Mesendoderm (in vitro differentiated cells): Measurements from ENCODE around the gene PIGZ.

Source experiments
- DNase-seq: peaks from one replicate; pipeline ENCODE4 v3.0.0; 2013
- H2AK5ac ChIP-seq: 2 replicates; pipeline ENCODE4 v1.6.1; 2013; ENCODE audit warnings: low read length, inconsistent platforms
- H2BK120ac ChIP-seq: 2 replicates; pipeline ENCODE4 v1.6.1; 2013; ENCODE audit warnings: low read depth, mild to moderate bottlenecking, low read length, moderate library complexity, mixed read lengths
- H2BK15ac ChIP-seq: replicated peaks from 2 replicates; pipeline ENCODE4 v1.6.1; 2013; ENCODE audit warnings: low read depth, mild to moderate bottlenecking, moderate library complexity
- H2BK5ac ChIP-seq: 2 replicates; pipeline ENCODE4 v1.6.1; 2013; ENCODE audit warnings: low read length, inconsistent platforms
- H3K18ac ChIP-seq: 2 replicates; pipeline ENCODE4 v1.6.1; 2013; ENCODE audit warnings: mild to moderate bottlenecking, low read length, mixed read lengths
- H3K23ac ChIP-seq: one replicate; pipeline ENCODE4 v1.6.1; 2013; ENCODE audit warnings: low read length
- H3K27ac ChIP-seq: 2 replicates; pipeline ENCODE4 v1.5.1; 2013; ENCODE audit warnings: low read depth, mild to moderate bottlenecking, inconsistent platforms, low read length, moderate library complexity
- H3K27me3 ChIP-seq: 2 replicates; pipeline ENCODE4 v1.6.1; 2013; ENCODE audit warnings: low read length, control low read depth, mild to moderate bottlenecking, inconsistent platforms; ENCODE audit not compliant: insufficient read depth, poor library complexity
- H3K36me3 ChIP-seq: 2 replicates; pipeline ENCODE4 v1.6.1; 2013; ENCODE audit warnings: low read length, inconsistent platforms; ENCODE audit not compliant: control insufficient read depth, insufficient read depth
- H3K4ac ChIP-seq: one replicate; pipeline ENCODE4 v1.6.1; 2013; ENCODE audit warnings: low read depth, mild to moderate bottlenecking, low read length, moderate library complexity
- H3K4me1 ChIP-seq: 2 replicates; pipeline ENCODE4 v1.6.1; 2013; ENCODE audit warnings: low read depth, low read length, inconsistent platforms; ENCODE audit not compliant: control insufficient read depth
- H3K4me2 ChIP-seq: 2 replicates; pipeline ENCODE4 v1.6.1; 2013; ENCODE audit warnings: low read length
- H3K4me3 ChIP-seq: 2 replicates; pipeline ENCODE4 v1.5.1; 2013; ENCODE audit warnings: mild to moderate bottlenecking, low read length
- H3K56ac ChIP-seq: one replicate; pipeline ENCODE4 v1.6.1; 2013; ENCODE audit warnings: low read length
- H3K79me1 ChIP-seq: 2 replicates; pipeline ENCODE4 v1.6.1; 2013; ENCODE audit warnings: low read length, inconsistent platforms
- H3K79me2 ChIP-seq: 2 replicates; pipeline ENCODE4 v1.6.1; 2013; ENCODE audit warnings: mild to moderate bottlenecking, low read length; ENCODE audit not compliant: control insufficient read depth, insufficient read depth
- H3K9ac ChIP-seq: 2 replicates; pipeline ENCODE4 v1.6.1; 2013; ENCODE audit warnings: low read length, inconsistent platforms
- H4K5ac ChIP-seq: one replicate; pipeline ENCODE4 v1.6.1; 2013; ENCODE audit warnings: low read length
- H4K8ac ChIP-seq: one replicate; pipeline ENCODE4 v1.6.1; 2013; ENCODE audit warnings: low read depth, mild to moderate bottlenecking, control low read depth, low read length, moderate library complexity
- WGBS: extraction: QIAGEN DNeasy Blood & Tissue Kit; methylation state at CpG from one replicate; pipeline ENCODE4 v1.1.7; 2013; ENCODE audit warnings: low lambda C conversion rate, missing lambda C conversion rate; ENCODE audit not compliant: insufficient coverage; ENCODE audit errors: extremely low coverage; 5-methylcytosine and 5-hydroxymethylcytosine counted together

The PIGZ gene

DNA sequence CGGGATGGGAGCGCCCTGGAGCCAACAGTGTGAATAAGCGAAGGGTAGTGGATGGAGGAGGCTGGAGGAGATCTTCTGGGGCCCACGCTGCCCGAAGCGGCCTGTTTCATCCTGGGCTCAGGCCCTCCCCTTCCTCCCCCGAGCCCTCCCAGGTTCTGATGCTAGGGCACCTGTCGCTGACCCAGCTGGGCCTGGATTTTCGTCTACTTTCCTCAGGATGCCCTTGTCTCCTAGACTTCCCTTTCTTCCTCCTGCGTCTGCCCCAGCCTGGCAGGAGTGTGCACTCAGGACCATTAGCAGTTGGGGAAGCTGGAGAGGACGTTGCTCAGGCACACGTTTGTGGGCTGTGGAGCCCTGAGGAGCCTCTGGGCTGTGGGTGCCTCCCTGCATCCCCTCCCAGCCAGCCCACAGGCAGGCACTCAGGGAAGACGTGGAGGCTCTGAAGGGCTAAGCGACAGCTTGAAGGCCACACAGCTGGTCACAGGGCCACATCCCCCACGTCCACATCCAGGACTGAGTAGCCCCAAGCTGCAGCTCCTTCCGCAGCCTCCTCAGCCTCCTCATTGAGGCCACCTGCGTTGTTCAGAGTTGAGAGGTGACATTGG, 23.9 kb upstream of the PIGZ start:
- Histone ChIP-seq H4K5ac (no peak overlapping the region), H3K27ac (no peak overlapping the region), H3K79me1 (no peaks in the 10 kb centered on the region), H3K9ac (no peak overlapping the region), H2BK5ac (no peak overlapping the region), H3K79me2 (no peaks in the 10 kb centered on the region), H4K8ac (no peak overlapping the region), H3K36me3 (no peaks in the 10 kb centered on the region), H3K4ac (no peak overlapping the region), H2AK5ac (no peak overlapping the region), H3K23ac (no peak overlapping the region), H2BK120ac (no peak overlapping the region), H3K27me3 (no peaks in the 10 kb centered on the region), H3K4me2 (no peak overlapping the region), H3K4me1 (no peaks in the 10 kb centered on the region), H3K18ac (no peak overlapping the region), H3K56ac (no peak overlapping the region), H3K4me3 (no peak overlapping the region), H2BK15ac (no peak overlapping the region)
- no CpG with 5 or more reads among the region's 17 CpGs for WGBS
- DNase-seq: no peak

DNA sequence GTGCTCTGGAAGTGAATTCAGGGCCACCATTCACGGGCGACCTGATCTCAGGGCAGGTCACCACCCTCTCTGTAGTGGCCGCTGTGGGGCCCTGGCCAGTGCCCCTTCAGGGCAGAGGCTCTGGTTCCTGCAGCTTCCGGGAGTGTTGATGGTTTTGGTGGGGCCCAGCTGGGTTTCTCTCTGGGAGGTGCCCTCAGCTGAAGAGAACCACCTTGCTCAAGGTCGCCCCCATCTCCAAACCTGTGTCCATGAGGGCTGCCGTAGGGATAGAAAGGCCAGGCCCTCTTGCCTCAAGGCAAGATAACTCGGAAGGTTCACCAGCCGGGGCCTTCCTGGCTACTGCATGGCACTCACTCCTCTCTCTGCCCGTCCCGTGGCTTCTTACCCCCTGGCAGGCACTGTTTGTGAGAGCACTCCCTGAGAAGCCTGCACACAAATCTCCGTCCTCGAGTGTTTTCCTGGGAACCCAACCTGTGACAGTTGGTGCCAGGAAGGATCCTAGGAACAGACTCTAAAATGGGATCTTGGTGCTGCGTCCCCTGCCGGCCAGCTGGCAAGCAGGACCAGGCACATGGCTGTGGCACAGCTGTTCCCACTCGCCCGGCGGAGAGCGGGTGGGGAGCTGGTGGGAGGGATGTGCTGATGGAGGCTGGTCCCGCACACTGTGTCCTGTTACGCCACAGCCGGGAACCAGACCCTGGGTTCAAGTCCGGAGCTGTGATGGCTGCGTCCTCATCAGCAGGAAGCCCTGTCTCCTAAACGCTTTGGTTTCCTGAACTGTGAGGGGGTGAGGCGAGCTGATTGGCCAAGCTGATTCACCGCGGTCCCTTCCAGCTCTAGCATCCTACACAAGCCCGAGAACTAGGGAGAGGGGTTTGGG, 23.2 kb upstream of the PIGZ start:
- no peaks in the 10 kb centered on the region for H3K27me3 ChIP-seq
- no peak overlapping the region for H2BK120ac ChIP-seq
- no peak overlapping the region for H2BK5ac ChIP-seq
- DNase-seq: no peak
- H3K79me1 ChIP-seq: no peaks in the 10 kb centered on the region
- no peak overlapping the region for H3K27ac ChIP-seq
- H3K23ac ChIP-seq: no peak overlapping the region
- no peak overlapping the region for H3K4me3 ChIP-seq
- H2AK5ac ChIP-seq: no peak overlapping the region
- no CpG with 5 or more reads among the region's 28 CpGs for WGBS
- no peaks in the 10 kb centered on the region for H3K79me2 ChIP-seq
- no peak overlapping the region for H3K9ac ChIP-seq
- H4K5ac ChIP-seq: no peak overlapping the region
- no peak overlapping the region for H3K18ac ChIP-seq
- H3K4ac ChIP-seq: no peak overlapping the region
- no peaks in the 10 kb centered on the region for H3K36me3 ChIP-seq
- no peak overlapping the region for H3K4me2 ChIP-seq
- H4K8ac ChIP-seq: no peak overlapping the region
- no peaks in the 10 kb centered on the region for H3K4me1 ChIP-seq
- H3K56ac ChIP-seq: no peak overlapping the region
- no peak overlapping the region for H2BK15ac ChIP-seq

DNA sequence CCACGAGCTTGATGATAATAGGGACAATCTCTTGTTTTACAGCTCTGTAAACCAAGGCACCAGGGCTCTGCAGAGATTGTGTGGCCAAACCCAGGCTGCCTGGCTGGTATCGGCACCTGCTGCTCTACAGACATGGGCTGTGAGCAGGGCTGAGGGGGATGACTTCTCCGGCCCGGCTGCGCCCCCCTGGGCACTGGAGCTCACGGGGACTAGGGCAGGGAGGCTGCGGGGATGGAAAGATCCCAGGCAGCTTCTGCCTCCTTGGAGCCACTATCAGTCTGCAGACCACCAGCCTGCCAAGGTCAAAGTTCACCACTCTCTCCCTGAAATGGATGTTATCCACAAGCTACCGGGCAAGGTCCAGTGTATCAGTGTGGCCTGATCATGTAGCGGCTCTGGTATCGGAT, 22.0 kb upstream of the PIGZ start:
- no peak overlapping the region for H3K27ac ChIP-seq
- no peak overlapping the region for H3K18ac ChIP-seq
- H3K23ac ChIP-seq: no peak overlapping the region
- no peak overlapping the region for H3K4me2 ChIP-seq
- no peak overlapping the region for H3K4ac ChIP-seq
- H2AK5ac ChIP-seq: no peak overlapping the region
- no CpG with 5 or more reads among the region's 10 CpGs for WGBS
- H4K8ac ChIP-seq: no peak overlapping the region
- no peaks in the 10 kb centered on the region for H3K27me3 ChIP-seq
- H2BK5ac ChIP-seq: no peak overlapping the region
- H3K79me1 ChIP-seq: no peaks in the 10 kb centered on the region
- no peak overlapping the region for H2BK120ac ChIP-seq
- no peak overlapping the region for H4K5ac ChIP-seq
- no peak overlapping the region for H3K9ac ChIP-seq
- no peak overlapping the region for H3K4me3 ChIP-seq
- H3K36me3 ChIP-seq: no peaks in the 10 kb centered on the region
- no peak overlapping the region for H3K56ac ChIP-seq
- H2BK15ac ChIP-seq: no peak overlapping the region
- DNase-seq: no peak
- no peaks in the 10 kb centered on the region for H3K79me2 ChIP-seq
- H3K4me1 ChIP-seq: no peaks in the 10 kb centered on the region

DNA sequence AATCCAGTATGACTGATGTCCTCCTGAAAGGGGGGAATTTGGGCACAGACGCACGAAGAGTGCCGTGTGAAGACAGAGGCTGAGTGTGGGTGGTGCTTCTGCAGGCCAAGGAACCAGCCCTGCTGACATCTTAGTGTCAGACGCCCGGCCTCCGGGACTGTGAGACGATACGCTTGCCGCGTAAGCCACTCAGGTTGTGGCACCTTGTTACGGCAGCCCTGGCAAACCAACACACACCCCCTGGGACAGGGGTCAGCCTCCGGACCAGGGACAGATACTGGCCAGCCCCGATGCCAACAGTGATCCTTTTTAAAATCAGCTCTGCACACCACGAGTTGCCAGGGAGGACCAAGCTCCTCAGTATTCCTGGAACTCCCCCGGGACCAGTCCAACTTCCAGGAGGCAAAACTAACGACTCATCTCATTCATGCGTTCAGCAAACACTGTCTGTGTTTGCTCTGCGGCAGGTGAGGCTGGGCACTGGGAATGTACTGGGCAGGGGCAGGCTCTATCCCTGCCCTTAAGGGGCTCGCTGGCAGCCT, 21.2 kb upstream of the PIGZ start:
- Histone ChIP-seq H3K9ac (no peak overlapping the region), H3K27ac (no peak overlapping the region), H3K56ac (no peak overlapping the region), H3K4me1 (no peaks in the 10 kb centered on the region), H4K8ac (no peak overlapping the region), H2BK15ac (no peak overlapping the region), H3K27me3 (no peaks in the 10 kb centered on the region), H2BK5ac (no peak overlapping the region), H3K23ac (no peak overlapping the region), H3K79me2 (no peaks in the 10 kb centered on the region), H3K18ac (no peak overlapping the region), H3K36me3 (no peaks in the 10 kb centered on the region), H2AK5ac (no peak overlapping the region), H2BK120ac (no peak overlapping the region), H4K5ac (no peak overlapping the region), H3K4me3 (no peak overlapping the region), H3K79me1 (no peaks in the 10 kb centered on the region), H3K4ac (no peak overlapping the region), H3K4me2 (no peak overlapping the region)
- WGBS: no CpG with 5 or more reads among the region's 19 CpGs
- DNase-seq: no peak

DNA sequence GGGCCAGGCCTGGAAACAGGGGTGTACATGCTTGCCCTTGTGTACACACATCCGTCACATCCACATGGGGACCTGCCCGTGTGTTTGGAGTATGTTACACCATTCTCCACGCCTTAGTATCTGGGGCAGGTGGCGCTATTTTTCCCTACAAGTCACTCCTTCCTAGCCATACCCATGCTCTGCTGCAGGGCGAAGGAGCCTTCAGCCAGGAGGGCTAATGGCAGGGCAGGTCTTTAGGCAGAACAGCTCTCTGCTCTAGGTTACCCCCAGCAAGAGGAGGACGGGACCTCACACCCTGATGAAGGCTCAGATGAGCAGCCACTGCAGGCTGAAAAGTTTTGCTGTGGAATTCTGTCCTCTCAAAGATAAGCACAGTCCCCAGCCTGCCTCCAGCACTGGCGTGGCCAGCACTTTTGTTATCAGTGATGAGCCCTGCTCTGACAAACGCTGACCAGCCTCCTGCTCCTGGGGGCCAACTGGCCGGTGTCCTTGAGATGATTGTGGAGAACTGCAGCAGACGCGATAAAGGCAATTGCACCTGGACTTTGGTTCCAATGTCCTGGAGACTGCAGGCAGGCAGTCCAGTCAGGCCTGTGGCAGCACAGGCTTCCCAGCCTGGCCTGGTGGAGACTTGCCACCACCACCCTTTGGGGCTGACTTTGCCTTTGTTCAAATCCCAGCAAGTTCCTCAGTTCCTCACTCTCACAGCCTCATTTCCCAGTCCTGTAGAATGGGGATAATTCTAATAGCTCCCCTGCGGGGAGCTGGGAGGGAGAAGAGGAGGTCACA, 19.8 kb upstream of the PIGZ start:
- Histone ChIP-seq H2BK120ac (no peak overlapping the region), H2BK15ac (no peak overlapping the region), H3K56ac (no peak overlapping the region), H3K4me3 (no peak overlapping the region), H3K4me1 (no peaks in the 10 kb centered on the region), H3K9ac (no peak overlapping the region), H3K79me2 (no peaks in the 10 kb centered on the region), H3K79me1 (no peaks in the 10 kb centered on the region), H2BK5ac (no peak overlapping the region), H3K27me3 (no peaks in the 10 kb centered on the region), H3K18ac (no peak overlapping the region), H2AK5ac (no peak overlapping the region), H3K4me2 (no peak overlapping the region), H3K4ac (no peak overlapping the region), H4K5ac (no peak overlapping the region), H3K27ac (no peak overlapping the region), H4K8ac (no peak overlapping the region), H3K23ac (no peak overlapping the region), H3K36me3 (no peaks in the 10 kb centered on the region)
- DNase-seq: peak; percentile 77
- WGBS: no CpG with 5 or more reads among the region's 12 CpGs
